ENCODE data around the gene CADM2.

GRCh38 chr3:86104154-86104553 lies 1145.4 kb downstream of the CADM2 start:
- TF ChIP-seq EZH2phosphoT487 (IDR thresholded peaks at IDR 0.05; ENCODE audit: borderline replicate concordance, low read length): no peak
- no peak for TF ChIP-seq CTCF (conservative IDR thresholded peaks at IDR 0.05; ENCODE audit: low read depth, low read length)
- no peak for TF ChIP-seq EZH2 (IDR thresholded peaks at IDR 0.05; ENCODE audit: low read length, unreplicated experiment)
